ENCODE measurements around the gene ALDH3B1. TPM values are rescaled to one million over a fixed set of nuclear protein-coding genes. Genes with fewer than 3 reads are reported as not detected.
A peak's percentile ranks its signal among the peaks of the same experiment; 100 is the strongest.

The ALDH3B1 gene
- total RNA-seq, 4 donors from 2014 or later = 5.4 to 11.6 (median 6.4) TPM

DNA sequence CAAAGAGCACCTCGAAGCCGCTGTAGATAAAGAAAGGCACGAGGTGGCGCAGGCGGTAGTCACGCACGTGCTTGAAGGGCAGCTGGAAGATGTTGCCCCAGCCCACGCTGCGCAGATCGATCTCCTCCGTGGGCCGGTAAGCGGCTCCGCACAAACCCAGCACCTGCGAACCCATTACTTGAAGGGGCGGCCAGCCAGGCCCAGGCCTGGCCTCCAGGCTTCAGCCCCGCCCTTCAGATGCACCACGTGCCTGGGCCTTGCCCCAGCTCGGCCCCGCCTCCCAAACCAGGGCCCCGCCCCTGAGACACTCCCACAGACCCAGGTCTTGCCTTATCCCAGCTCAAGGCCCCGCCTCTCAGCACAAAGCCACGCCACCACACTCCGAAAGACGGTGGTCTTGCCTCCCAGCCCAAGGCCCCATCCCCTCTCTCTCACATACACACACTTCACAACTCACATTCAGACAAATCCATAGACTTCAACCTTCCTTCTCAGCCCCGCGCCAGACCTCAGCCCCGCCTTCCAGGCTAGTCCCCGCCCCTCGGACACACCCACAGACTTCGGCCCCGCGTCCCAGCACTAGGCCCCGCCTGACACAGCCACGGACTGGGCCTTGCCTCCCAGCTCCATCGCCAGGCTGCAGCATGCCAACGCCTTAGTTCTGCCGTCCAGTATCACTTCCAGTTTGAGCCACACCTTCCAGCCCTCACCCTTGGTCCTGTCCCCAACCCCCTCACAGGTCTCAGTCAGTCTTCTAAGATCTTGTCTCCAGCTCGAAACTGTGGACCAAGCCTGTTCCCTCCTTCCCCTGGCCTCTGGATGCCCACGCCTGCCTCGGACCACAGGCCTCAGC, 13.3 kb upstream of the ALDH3B1 start:
- no peak for TF ChIP-seq POLR2A (IDR thresholded peaks at IDR 0.05)
- TF ChIP-seq, protein P1, sequence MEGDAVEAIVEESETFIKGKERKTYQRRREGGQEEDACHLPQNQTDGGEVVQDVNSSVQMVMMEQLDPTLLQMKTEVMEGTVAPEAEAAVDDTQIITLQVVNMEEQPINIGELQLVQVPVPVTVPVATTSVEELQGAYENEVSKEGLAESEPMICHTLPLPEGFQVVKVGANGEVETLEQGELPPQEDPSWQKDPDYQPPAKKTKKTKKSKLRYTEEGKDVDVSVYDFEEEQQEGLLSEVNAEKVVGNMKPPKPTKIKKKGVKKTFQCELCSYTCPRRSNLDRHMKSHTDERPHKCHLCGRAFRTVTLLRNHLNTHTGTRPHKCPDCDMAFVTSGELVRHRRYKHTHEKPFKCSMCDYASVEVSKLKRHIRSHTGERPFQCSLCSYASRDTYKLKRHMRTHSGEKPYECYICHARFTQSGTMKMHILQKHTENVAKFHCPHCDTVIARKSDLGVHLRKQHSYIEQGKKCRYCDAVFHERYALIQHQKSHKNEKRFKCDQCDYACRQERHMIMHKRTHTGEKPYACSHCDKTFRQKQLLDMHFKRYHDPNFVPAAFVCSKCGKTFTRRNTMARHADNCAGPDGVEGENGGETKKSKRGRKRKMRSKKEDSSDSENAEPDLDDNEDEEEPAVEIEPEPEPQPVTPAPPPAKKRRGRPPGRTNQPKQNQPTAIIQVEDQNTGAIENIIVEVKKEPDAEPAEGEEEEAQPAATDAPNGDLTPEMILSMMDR (IDR thresholded peaks at IDR 0.05) = no peak
- H3K4me3 ChIP-seq (ENCODE audit: low read depth, poor library complexity, severe bottlenecking) = no peak overlapping the region
- DNase-seq (ENCODE audit: low spot score in 2 of 2) = peak; percentile 39 to 88
- 64 to 68% methylated on average over 40 to 41 of the region's 41 CpGs for WGBS, 2 donors
- intact Hi-C loops (cut with DNase I; ENCODE audit: low total_unique reads) = no loop called here

GRCh38 chr11:67997475-67997921, 12.6 kb upstream of the ALDH3B1 start:
- WGBS, 2 donors = 92 to 93% methylated on average over 29 of the region's 29 CpGs
- H3K4me3 ChIP-seq (ENCODE audit: low read depth, poor library complexity, severe bottlenecking) = no peak overlapping the region
- DNase-seq (ENCODE audit: low spot score in 2 of 2) = peak in 1 of 2 donors; percentile 81
- intact Hi-C loops (cut with DNase I; ENCODE audit: low total_unique reads) = no loop called here
- TF ChIP-seq, protein P1 (IDR thresholded peaks at IDR 0.05) = no peak
- no peak for TF ChIP-seq POLR2A (IDR thresholded peaks at IDR 0.05)

DNA sequence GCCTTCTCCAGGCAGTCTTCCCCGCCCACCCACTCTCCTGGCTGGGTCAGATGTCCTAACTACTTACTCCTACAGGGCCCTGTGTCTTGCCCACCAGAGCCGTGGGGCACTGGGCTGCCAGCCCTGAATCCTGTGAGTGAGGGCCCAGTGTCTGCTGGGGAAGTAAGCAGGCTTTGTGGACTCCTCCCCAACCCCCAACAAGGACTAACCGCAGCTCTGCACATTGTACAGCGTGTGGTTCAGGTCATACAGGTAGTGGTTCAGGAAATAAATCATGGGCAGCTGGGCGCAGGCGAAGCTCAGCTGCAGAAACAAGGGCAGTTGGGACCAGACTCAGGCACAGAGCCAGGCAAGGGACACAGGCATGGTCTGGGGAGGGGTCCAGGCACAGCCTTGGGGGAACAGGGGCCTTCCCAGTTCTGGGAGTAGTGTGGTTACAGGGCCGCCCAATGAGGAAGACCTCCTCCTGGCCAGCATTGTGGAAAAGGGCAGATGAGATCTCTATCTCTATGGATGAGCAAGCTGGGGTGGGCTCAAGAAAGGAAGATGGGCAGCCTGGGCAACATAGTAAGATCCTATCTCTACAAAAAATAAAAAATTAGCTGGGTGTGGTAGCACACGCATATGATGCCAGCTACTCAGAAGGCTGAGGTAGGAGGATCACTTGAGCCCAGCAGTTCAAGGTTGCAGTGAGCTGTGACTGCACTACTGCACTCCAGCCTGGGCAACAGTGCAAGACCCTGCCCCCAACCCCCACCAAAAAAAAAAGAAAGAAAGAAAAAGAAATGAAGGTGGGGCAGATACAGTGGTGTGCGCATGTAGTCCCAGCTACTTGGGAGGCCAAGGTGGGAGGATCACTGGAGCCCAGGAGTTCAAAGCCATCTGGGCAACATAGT, 11.7 kb upstream of the ALDH3B1 start:
- 90 to 93% methylated on average over 9 of the region's 9 CpGs for WGBS, 2 donors
- TF ChIP-seq, protein P1 (IDR thresholded peaks at IDR 0.05) = no peak
- TF ChIP-seq POLR2A (IDR thresholded peaks at IDR 0.05) = no peak
- no peak for DNase-seq (ENCODE audit: low spot score in 2 of 2)
- no peak overlapping the region for H3K4me3 ChIP-seq (ENCODE audit: low read depth, poor library complexity, severe bottlenecking)
- intact Hi-C loops (cut with DNase I; ENCODE audit: low total_unique reads) = no loop called here

DNA sequence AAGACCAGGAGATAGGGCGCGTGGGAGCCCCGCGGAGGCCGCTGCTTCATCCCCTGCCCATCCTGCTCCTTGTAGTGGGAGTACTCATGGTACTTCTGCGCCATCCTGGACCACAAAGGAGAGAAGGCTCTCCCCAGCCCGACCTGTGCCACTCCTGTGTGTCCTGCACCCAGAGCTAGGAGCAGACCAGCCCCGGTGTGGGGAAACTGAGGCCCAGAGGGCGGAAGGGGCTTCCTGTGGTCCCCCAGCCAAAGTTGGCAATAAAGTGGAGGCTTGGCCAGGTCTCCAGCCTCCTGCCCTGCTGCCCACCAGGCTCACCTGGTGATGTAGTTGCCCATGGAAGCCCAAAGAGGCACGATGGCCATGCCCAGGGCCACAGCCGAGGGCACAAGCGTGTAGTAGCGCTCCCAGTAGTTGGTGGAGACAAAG, 10.9 kb upstream of the ALDH3B1 start:
- H3K4me3 ChIP-seq (ENCODE audit: low read depth, poor library complexity, severe bottlenecking) = no peak overlapping the region
- TF ChIP-seq, protein P1 (IDR thresholded peaks at IDR 0.05) = no peak
- TF ChIP-seq POLR2A (IDR thresholded peaks at IDR 0.05) = no peak
- intact Hi-C loops (cut with DNase I; ENCODE audit: low total_unique reads) = no loop called here
- DNase-seq (ENCODE audit: low spot score in 2 of 2) = peak in 1 of 2 donors; percentile 84
- WGBS, 2 donors = 96 to 97% methylated on average over 11 to 13 of the region's 13 CpGs

- TF ChIP-seq, protein P1 (IDR thresholded peaks at IDR 0.05) = no peak
- intact Hi-C loops (cut with DNase I; ENCODE audit: low total_unique reads) = no loop called here
- WGBS, 2 donors = 93 to 98% methylated on average over 5 of the region's 5 CpGs
Observed at GRCh38 chr11:67999704-68000103, 10.4 kb upstream of the ALDH3B1 start.

More at GRCh38 chr11:67999704-68000103, 10.4 kb upstream of the ALDH3B1 start:
- DNase-seq (ENCODE audit: low spot score in 2 of 2) = no peak
- H3K4me3 ChIP-seq (ENCODE audit: low read depth, poor library complexity, severe bottlenecking) = no peak overlapping the region

Measured in lower leg skin (tissue), 4 donors.